ENCODE results near the gene PLA2G4D.

The PLA2G4D gene

GRCh38 chr15:42066764-42067415 lies 27.5 kb downstream of the PLA2G4D start:
- Histone ChIP-seq H3K27me3 (no peaks in the 10 kb centered on the region), H3K36me3 (no peaks in the 10 kb centered on the region), H4K20me1 (no peaks in the 10 kb centered on the region), H3K4me1 (peaks cover 16% of the 10 kb centered on the region), H3K4me3 (no peak overlapping the region), H3K27ac (no peak overlapping the region), H3K4me2 (no peak overlapping the region), H3K9me3 (peaks cover 5% of the 10 kb centered on the region; the same call in 1 of the 2 replicates), H3K9ac (no peak overlapping the region)
- TF ChIP-seq Cebpa-rat (IDR thresholded peaks at IDR 0.05): no peak

- Histone ChIP-seq H3K9ac (no peak overlapping the region), H3K27me3 (no peaks in the 10 kb centered on the region), H3K27ac (no peak overlapping the region), H4K20me1 (no peaks in the 10 kb centered on the region), H3K4me3 (no peak overlapping the region), H3K4me1 (peaks cover 11% of the 10 kb centered on the region), H3K4me2 (peak overlapping the region; percentile 42), H3K36me3 (no peaks in the 10 kb centered on the region), H3K9me3 (peaks cover 5% of the 10 kb centered on the region; the same call in 1 of the 2 replicates)
- TF ChIP-seq Cebpa-rat (IDR thresholded peaks at IDR 0.05): no peak
Measured at GRCh38 chr15:42065468-42065867, 28.9 kb downstream of the PLA2G4D start.

- peaks cover 11% of the 10 kb centered on the region for H3K4me1 ChIP-seq
- H3K4me2 ChIP-seq: peak overlapping the region; percentile 42
- no peak for TF ChIP-seq Cebpa-rat (IDR thresholded peaks at IDR 0.05)
- H3K36me3 ChIP-seq: no peaks in the 10 kb centered on the region
- no peaks in the 10 kb centered on the region for H3K27me3 ChIP-seq
- peaks cover 5% of the 10 kb centered on the region; the same call in 1 of the 2 replicates for H3K9me3 ChIP-seq
- H3K4me3 ChIP-seq: no peak overlapping the region
- H4K20me1 ChIP-seq: no peaks in the 10 kb centered on the region
- H3K27ac ChIP-seq: no peak overlapping the region
- no peak overlapping the region for H3K9ac ChIP-seq
Measured at GRCh38 chr15:42065033-42065432, 29.3 kb downstream of the PLA2G4D start.

GRCh38 chr15:42064271-42064670 lies 30.1 kb downstream of the PLA2G4D start:
- Histone ChIP-seq H3K9ac (no peak overlapping the region), H3K9me3 (peaks cover 5% of the 10 kb centered on the region; the same call in 1 of the 2 replicates), H3K36me3 (no peaks in the 10 kb centered on the region), H3K4me3 (no peak overlapping the region), H4K20me1 (no peaks in the 10 kb centered on the region), H3K27ac (no peak overlapping the region), H3K4me1 (peaks cover 11% of the 10 kb centered on the region), H3K4me2 (no peak overlapping the region), H3K27me3 (no peaks in the 10 kb centered on the region)
- TF ChIP-seq Cebpa-rat (IDR thresholded peaks at IDR 0.05): no peak

GRCh38 chr15:42063122-42063848 lies 31.1 kb downstream of the PLA2G4D start:
- no peaks in the 10 kb centered on the region for H4K20me1 ChIP-seq
- peaks cover 5% of the 10 kb centered on the region; the same call in 1 of the 2 replicates for H3K9me3 ChIP-seq
- no peaks in the 10 kb centered on the region for H3K27me3 ChIP-seq
- H3K27ac ChIP-seq: no peak overlapping the region
- no peak overlapping the region for H3K9ac ChIP-seq
- TF ChIP-seq Cebpa-rat (IDR thresholded peaks at IDR 0.05): no peak
- H3K4me2 ChIP-seq: no peak overlapping the region
- no peak overlapping the region for H3K4me3 ChIP-seq
- H3K4me1 ChIP-seq: peaks cover 11% of the 10 kb centered on the region
- no peaks in the 10 kb centered on the region for H3K36me3 ChIP-seq

GRCh38 chr15:42062284-42062806 lies 32.0 kb downstream of the PLA2G4D start:
- Histone ChIP-seq H3K4me1 (peaks cover 11% of the 10 kb centered on the region), H3K4me3 (no peak overlapping the region), H3K9me3 (peaks cover 4% of the 10 kb centered on the region; the same call in 1 of the 2 replicates), H3K9ac (no peak overlapping the region), H4K20me1 (no peaks in the 10 kb centered on the region), H3K27ac (no peak overlapping the region), H3K36me3 (no peaks in the 10 kb centered on the region), H3K27me3 (no peaks in the 10 kb centered on the region), H3K4me2 (no peak overlapping the region)
- no peak for TF ChIP-seq Cebpa-rat (IDR thresholded peaks at IDR 0.05)

- H3K4me1 ChIP-seq: peaks cover 18% of the 10 kb centered on the region
Measured at GRCh38 chr15:42060797-42061196, 33.6 kb downstream of the PLA2G4D start.

GRCh38 chr15:42060477-42060763 lies 33.9 kb downstream of the PLA2G4D start:
- TF ChIP-seq Cebpa-rat (IDR thresholded peaks at IDR 0.05): no peak
- no peaks in the 10 kb centered on the region for H4K20me1 ChIP-seq
- H3K4me1 ChIP-seq: peaks cover 16% of the 10 kb centered on the region
- no peaks in the 10 kb centered on the region for H3K36me3 ChIP-seq
- H3K9me3 ChIP-seq: no peaks in the 10 kb centered on the region
- no peaks in the 10 kb centered on the region for H3K27me3 ChIP-seq
- H3K27ac ChIP-seq: no peak overlapping the region
- H3K4me2 ChIP-seq: no peak overlapping the region
- no peak overlapping the region for H3K9ac ChIP-seq
- H3K4me3 ChIP-seq: no peak overlapping the region

More at GRCh38 chr15:42060797-42061196, 33.6 kb downstream of the PLA2G4D start:
- no peaks in the 10 kb centered on the region for H3K36me3 ChIP-seq
- no peak overlapping the region for H3K4me3 ChIP-seq
- H3K4me2 ChIP-seq: no peak overlapping the region
- no peak for TF ChIP-seq Cebpa-rat (IDR thresholded peaks at IDR 0.05)
- no peaks in the 10 kb centered on the region for H4K20me1 ChIP-seq
- H3K9ac ChIP-seq: no peak overlapping the region
- no peaks in the 10 kb centered on the region for H3K9me3 ChIP-seq
- no peak overlapping the region for H3K27ac ChIP-seq
- no peaks in the 10 kb centered on the region for H3K27me3 ChIP-seq

- H3K27me3 ChIP-seq: no peaks in the 10 kb centered on the region
- no peaks in the 10 kb centered on the region for H3K9me3 ChIP-seq
- no peaks in the 10 kb centered on the region for H4K20me1 ChIP-seq
- H3K4me3 ChIP-seq: no peak overlapping the region
- no peak overlapping the region for H3K4me2 ChIP-seq
- H3K4me1 ChIP-seq: peaks cover 10% of the 10 kb centered on the region
- H3K27ac ChIP-seq: no peak overlapping the region
- no peak overlapping the region for H3K9ac ChIP-seq
- no peaks in the 10 kb centered on the region for H3K36me3 ChIP-seq
- no peak for TF ChIP-seq Cebpa-rat (IDR thresholded peaks at IDR 0.05)
Measured at GRCh38 chr15:42059661-42060476, 34.5 kb downstream of the PLA2G4D start.
